Head of caudate nucleus (tissue), 42 donors: ENCODE results near the gene BHLHA15.

ENCODE experiments used
- DNase-seq, 42 donors: peaks; one replicate each; pipeline versions ENCODE4 v3.0.0 to v3.0.0-alpha.2; 2020 to 2021; ENCODE audit warnings: mixed read lengths in 7 of 42
- intact Hi-C: fragments of 100-400 bp; cut with DNase I; formaldehyde crosslinking; loops from one replicate; pipeline ENCODE4 v1.15.0; 2022

Gene BHLHA15

GRCh38 chr7:98256431-98256830, 45.2 kb downstream of the BHLHA15 start:
- intact Hi-C loops: no loop called here
- DNase-seq: no peak

- no peak for DNase-seq
- intact Hi-C loops: no loop called here
These were observed 46.5 kb downstream of the BHLHA15 start for GRCh38 chr7:98257701-98258100.
